ENCODE data around the gene VTN.

DNA sequence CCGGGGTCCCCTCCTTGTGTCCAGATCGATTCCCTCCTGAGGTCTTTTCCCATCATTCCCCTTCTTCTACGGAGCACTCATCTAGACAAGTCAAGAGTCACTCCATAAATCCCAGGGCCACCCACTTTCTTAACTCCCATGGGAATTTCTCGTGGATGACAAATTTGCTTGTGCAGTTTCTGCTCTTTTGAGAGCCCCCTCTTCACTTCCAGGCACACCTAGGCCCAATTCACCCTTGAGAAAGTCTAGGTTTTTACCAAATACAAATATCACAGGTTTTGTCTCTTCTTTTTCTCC is 12.3 kb downstream of the VTN start:
- TF ChIP-seq, protein P1, sequence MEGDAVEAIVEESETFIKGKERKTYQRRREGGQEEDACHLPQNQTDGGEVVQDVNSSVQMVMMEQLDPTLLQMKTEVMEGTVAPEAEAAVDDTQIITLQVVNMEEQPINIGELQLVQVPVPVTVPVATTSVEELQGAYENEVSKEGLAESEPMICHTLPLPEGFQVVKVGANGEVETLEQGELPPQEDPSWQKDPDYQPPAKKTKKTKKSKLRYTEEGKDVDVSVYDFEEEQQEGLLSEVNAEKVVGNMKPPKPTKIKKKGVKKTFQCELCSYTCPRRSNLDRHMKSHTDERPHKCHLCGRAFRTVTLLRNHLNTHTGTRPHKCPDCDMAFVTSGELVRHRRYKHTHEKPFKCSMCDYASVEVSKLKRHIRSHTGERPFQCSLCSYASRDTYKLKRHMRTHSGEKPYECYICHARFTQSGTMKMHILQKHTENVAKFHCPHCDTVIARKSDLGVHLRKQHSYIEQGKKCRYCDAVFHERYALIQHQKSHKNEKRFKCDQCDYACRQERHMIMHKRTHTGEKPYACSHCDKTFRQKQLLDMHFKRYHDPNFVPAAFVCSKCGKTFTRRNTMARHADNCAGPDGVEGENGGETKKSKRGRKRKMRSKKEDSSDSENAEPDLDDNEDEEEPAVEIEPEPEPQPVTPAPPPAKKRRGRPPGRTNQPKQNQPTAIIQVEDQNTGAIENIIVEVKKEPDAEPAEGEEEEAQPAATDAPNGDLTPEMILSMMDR (IDR thresholded peaks at IDR 0.05): no peak
- no peak for TF ChIP-seq POLR2A (IDR thresholded peaks at IDR 0.05)

Data from upper lobe of left lung (tissue), 4 donors.